Stimulated activated CD4-positive, alpha-beta T cell treated with anti-CD3 and anti-CD28 coated beads, Interleukin-12 subunit alpha, Interleukin-12 subunit beta, amount 100 ng/mL, for 48 hours (primary cell): ENCODE results near the gene MRPS9.

Source experiments
- DNase-seq, 3 donors: peaks; one replicate each; pipeline ENCODE4 v3.0.0-alpha.2; 2020; ENCODE audit warnings: low read depth in 2 of 3, low spot score in 1 of 3

The MRPS9 gene

DNA sequence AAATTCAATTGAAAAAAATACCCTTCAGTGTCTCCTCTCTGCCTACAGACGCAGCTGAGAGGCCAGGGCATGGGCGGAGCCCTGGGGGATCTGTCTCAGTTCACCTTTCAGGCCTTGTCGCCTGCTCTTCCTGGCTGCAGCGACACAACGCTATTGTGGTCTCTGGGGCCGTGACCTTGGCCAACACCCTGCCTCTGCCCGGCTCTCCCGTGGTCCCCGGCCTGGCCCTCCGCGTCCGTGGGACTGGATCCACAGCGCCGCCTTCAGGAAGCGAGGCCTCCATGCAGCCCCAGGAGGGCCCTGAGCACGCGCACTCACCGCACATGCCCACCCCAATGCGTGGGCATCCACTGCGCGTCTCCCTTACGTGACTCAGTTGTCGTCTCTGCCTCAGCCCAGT lies 81.1 kb downstream of the MRPS9 start:
- DNase-seq = peak in 1 of 3 donors; percentile 4

DNA sequence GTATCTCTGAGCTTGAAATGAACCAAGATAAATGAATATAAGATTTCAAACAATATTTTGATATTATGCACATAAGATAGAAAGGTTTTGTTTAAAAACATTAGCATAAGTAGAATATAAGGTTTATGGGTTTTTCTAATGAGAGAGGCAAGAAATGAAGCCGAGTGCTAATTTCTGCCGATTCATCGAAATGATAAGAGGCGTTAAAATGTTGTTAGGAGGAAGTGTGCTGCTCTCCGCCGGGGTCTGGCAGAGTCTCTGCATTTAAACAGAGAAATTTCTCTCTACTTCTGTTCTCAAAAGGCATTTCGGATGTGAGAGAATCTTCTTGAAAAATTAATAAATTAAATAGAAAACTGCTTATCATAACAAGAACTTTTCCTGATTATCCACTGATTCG lies 83.6 kb downstream of the MRPS9 start:
- DNase-seq = no peak

DNA sequence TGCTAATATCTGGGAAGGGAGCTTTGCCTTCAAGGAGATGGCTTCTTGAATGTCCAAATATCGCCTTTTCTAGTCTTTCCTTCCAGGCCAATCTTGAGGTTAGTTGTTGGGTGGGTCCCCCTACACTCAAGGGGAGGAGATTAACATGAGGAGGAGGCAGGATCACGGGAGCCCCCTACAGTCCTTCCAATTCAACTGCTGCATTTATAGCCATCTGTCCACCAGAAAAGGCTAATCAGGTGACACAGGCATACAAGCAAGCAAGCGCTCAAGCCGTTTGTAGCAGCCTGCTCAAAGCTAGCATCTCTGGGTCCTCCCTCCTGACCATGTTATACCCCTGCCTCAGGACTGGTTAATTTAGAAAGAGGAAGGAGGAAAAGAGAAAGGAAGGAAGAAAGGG lies 87.6 kb downstream of the MRPS9 start:
- DNase-seq = no peak

DNA sequence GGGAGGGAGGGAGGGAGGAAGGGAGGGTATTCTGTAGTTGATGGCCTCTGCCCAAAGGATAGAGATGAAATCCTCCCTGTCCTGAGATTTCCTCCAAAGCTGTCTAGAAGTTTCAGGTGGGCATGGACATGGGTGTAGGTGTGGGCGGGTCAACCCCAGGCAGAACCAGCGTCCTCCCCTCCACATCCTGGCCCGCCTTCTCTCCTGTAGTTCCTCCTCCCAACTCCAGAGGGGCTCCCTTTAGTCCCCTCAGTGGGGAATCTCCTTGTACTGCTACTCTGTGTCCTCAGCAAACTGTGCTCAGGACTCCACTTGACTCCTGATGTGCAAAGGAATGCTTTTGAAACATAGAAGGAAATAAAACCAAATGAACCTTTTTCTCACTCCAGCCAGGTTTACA lies 88.1 kb downstream of the MRPS9 start:
- DNase-seq = no peak

DNA sequence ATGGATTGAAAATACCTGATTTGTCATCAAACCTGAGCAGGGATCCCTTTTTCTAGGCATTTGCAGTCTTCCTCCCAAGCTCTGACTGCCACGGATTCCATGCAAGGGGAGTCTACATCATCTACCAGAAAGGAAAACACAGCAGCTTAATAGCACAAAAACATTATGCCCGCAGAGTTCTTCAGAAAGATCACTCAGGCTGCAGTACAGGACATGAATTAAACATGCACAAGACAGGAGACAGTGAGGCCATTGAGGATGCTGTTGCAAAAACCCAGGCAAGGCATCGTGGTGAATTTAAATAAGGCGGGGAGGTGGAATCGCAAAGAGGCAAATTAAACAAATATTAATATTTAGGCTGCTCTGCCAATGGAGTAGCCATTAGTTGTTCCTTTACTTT lies 88.5 kb downstream of the MRPS9 start:
- no peak for DNase-seq

DNA sequence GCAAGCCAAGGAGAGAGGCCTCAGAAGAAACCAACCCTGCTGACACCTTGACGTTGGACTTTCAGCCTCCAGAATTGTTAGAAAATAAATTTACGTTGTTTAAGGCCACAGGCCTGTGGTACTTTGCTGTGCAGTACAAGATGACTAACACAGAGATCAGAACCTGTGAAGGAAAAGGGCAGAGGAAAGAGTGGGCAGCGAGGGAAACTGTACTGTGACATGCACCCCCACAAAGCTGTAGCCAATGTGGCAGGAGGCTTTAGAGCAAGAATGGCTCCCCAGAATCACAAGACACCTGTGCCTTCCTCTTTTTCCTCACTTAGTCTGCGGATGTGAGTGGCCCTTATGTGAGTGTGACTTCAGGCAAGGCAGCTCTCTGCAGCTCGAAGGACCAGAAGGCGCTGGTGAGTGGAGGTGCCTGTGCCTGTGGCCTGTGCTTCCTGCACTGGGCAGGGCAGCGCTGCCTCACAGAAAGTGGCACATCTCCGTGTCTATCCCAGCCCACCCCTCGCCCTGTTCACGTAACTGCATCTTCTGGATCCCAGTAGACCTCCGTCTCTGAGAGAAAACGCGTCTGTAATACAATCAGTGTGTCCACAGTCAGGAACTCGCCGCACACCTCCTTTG lies 89.5 kb downstream of the MRPS9 start:
- DNase-seq = no peak

DNA sequence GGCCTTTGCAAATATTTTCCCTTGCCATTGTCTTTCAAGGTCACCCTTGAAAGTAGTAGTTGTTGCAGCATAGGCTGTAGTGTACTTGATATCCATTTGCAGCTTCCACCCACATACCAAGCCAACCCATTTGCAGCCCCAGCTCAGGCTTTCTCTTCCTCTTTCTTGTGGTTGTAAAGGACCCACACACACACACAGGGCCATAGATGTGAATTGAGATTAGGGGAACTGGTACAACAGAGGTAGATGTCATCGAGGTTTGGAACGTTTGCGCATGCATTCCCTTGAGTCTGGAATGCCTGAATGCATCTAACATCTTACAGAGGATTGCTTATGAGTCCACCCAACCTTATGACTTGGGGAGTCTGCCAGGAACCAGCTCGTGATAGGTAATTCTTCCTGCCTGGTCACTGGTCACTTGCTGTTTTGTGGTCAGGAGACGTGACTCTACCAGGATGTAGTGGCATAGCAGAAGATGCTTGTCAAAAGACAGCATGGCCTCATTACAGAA lies 91.9 kb downstream of the MRPS9 start:
- DNase-seq = no peak

DNA sequence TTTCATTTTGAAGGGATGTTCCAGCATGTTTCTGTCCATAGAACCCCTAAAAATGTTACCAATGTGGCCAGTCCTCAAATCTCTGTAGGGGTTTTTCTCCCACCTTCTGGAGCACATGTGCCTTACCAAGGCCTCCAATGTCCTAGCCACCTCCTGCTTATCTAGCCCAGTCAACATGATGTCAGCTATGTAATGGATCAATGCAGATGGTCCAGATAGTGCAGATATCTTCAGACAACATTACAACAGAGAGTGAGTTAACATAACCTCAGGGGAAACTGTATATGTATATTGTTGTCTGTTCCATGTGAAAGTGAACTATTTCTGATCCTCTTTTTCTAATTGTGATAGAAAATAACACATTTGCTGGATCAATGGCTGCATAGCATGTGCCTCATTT lies 92.7 kb downstream of the MRPS9 start:
- DNase-seq = no peak

DNA sequence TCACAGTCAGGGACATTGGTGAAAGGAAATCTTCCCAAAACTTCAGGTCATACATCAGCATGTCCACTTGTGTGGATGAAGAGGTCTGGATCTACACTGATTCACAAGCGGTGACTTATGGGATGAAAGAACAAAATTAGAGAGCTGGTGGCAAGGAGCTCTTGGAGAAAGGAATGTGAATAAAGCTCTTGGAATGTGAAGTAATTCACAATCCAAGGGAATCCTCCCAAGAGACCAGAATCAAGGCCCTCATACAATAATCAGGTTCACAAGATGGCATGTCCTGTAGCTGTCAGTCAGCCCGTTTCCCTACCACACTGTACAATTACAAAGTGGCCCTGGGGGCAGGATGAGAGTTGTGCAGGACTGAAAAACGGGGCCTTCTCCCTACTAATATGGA lies 96.2 kb downstream of the MRPS9 start:
- DNase-seq = no peak

DNA sequence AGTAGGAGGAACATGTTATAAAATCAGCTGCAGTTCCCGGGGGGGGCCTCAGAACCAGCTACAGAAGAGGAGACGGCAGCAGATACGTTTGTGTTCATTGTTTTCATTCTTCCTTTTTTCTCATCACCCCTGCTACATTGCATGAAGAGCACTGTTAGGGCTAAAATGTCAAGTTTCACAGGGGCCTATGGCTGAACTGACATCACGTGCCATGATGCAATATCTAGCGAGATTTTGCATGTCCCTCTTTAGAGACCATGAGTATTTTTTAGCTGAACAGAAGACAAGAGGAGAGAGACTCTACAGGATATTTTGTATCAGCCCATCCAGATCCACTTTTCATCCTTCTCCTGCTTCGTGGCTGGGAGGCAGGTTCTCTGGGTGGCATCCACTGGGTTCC lies 97.6 kb downstream of the MRPS9 start:
- DNase-seq = no peak

DNA sequence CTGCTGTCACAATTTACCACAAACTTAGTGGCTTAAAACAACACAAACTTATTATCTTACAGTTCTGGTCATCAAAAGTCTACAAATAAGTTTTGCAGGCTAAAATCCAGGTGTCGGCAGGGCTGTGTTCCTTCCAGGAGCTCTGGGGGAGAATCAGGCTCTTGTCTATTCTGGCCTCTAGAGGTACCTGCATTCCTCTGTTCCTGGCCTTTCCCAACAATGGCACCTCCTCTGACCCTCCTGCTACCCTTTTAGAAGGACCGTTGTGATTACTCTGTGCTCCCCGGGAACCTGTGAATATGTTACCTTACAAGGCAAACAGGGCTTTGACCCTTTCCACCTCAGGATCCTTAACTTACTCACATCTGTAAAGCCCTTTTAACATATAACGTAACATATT lies 98.5 kb downstream of the MRPS9 start:
- no peak for DNase-seq

DNA sequence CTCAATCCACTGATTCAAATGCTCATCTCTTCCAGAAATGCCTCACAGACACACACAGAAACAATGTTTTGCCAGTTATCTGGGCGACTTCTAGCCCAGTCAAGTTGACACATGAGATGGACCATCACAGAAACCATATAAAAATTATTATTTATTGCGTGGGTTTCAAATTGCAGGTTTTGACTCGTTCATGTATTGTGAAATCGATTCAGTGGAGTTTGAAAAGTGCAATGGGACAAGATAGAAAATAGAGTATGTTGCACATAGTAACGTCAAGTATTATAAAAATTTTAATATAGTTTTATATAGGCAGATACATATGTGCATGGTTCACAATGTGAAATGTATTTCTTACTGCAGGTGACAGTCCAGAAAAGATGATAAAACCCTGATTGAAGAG lies 100.8 kb downstream of the MRPS9 start:
- no peak for DNase-seq

DNA sequence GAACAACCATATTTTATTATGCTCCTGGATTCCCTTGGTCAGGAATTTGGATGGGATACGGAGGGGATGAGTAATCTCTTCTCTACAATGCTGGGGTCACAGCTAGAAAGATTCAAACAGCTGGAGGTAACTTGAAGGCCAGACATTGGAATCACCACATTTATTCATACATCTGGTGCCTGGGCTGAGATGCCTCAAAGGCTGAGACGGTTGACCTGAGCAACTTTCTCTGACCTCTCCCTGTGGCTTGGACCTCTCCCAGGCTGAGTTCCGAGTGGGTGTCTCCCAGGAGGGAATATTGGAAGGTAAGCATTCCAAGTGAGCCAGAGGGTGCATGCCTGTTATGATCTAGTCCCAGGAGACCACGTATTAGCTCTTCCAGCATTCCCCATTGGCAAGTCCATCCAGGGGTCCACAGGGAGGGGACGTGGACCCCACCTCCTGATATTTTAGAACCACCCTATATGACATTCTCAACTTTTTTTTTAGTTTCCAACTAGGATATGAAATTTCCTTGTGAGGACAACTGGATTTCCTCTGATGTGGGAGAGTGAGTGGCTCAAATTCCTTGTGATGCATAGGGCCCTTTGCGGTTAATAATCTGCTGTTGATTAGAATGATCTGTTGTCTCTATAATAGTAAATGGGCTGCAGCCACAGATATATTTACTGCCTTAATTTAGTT lies 101.8 kb downstream of the MRPS9 start:
- no peak for DNase-seq

DNA sequence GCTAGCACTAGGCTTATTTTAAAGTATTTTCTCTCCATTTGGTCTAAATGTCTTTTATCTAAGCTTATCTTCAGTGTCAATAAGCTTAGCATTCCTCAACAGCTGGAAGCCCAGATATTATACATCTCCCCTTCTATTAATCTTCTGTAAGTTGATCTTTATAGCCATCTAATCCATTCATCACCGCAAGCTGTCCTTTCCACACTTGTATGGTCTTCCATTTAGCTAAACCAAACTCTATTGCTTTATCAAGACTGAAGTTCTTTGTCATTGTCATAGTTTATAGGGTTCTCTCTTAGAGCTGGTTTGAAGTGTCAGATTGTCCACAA lies 102.3 kb downstream of the MRPS9 start:
- DNase-seq = no peak

DNA sequence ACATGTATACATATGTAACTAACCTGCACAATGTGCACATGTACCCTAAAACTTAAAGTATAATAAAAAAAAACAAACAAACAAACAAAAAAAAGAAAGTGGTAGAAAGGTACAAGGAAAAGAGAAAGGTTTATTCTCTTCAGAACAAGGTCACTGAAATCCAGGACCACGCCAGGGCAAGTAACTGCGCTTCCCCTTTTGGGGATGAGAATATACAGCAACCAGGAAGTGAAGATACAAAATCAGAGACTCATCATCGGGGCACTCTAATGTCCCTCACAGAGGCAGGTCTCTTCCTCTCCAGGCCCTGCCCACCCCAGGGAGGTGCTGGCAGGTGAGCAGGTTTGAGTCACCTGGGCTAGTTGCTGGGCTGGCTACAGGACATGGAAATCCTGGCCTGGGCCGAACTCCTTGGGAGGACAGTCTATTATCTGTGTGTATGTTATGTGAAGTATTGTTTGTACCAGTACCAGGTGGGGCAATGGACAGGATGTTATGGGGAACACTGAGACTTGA lies 103.3 kb downstream of the MRPS9 start:
- no peak for DNase-seq

DNA sequence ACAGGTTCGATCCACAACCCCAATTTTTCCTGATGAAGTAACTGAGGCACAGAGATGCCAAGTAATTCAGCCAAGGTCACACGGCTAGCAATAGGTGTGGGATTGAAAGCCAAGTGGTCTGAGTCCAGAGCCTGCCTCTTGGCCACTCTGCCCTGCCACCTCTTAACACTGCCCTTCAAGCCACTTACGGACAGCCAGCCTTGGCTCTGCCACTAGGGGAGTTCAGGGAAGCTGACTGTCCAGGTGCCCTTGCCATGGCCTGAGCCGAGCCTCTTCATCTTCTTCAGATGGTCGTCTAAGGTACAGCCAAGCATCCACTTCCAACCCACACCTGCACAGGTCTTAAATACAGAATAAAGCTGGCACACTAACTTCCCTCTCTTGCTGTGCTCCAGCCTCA lies 104.4 kb downstream of the MRPS9 start:
- DNase-seq = no peak

DNA sequence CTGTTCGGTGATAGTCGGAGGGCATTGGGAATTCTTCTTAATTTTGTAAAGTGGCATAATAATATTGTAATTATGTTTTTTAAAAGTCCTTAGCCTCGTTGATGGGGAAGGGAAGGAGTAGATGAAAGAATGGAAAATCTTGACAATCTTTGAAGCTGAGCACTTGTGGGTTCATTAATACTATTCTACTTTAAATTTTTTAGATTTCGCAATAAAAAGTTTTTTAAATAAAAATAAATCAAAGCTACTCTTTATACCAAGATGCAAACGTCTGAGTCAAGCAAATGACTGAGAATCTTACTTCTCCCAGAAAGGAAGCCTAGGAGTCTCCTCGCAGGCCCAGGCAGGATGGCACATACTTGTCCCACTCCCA lies 105.2 kb downstream of the MRPS9 start:
- no peak for DNase-seq

DNA sequence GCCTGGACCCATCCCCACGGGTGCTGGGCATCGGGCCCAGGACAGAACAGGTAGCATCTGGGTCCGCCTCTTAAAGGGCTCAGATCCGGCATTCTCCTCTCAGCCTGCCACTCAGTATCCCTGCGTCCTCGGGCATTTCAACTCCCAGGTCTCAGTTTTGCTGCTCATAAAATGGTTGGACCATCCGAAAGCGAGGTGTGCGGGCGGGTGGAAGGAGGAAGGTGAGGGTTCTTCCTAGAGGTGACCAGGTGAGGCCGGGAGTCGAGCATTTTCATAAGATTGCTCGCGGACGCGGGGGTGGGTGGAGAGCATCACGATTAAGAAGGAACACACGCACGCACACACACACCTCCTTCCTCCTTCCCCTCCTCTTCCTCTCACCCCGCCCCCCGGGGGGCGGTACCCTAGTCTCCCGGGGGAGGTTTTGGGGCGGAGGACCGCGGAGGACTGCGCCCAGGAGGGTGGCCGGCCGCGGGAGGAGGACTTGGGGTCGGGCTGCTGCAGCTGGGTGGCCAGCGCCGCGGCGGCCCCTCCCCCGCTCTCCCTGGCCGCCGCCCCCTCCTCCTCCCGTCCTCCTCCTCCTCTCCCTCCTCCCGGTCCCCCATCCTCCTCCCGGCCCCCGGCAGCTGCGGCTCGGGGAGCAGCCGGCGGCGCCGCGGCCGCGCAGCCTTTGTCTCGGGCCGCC lies 105.7 kb downstream of the MRPS9 start:
- DNase-seq = peak in 1 of 3 donors; percentile 26

DNA sequence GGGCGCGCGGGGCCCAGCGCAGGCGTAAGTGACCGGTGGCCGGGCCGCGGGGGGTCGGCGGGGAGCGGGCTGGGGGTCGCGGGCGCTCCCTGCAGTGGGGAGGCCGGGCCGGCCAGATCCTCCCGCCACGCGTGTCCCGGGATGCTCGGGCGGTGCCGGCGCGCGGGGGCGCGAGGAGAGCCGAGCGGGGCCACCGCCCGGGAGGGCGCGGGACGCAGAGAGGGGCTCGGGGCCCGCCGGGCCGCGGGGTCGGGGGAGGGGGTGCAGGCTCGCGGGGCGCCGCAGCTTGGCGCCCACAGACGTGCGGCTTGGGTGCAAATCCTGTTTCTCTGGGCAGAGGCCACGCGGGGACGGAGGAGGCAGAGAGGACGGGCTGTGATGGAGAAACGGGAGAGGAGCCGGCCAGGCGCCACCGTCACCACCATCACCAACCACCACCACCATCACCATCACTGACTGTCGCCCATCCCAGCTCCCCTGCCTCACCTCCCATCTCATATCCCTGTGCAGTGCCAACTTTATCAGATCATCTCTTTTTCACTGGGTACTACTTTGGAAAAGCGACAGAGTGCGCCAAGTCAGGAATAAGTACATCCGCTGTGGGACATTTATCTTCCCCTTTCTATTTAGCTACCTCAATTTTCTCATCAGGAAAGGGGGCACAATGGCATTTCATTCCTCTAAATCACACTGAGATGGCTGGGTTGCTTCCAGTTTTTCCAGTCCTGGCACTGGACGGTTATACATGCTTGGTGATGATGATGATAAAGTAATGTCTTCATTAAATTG lies 106.5 kb downstream of the MRPS9 start:
- DNase-seq = no peak

DNA sequence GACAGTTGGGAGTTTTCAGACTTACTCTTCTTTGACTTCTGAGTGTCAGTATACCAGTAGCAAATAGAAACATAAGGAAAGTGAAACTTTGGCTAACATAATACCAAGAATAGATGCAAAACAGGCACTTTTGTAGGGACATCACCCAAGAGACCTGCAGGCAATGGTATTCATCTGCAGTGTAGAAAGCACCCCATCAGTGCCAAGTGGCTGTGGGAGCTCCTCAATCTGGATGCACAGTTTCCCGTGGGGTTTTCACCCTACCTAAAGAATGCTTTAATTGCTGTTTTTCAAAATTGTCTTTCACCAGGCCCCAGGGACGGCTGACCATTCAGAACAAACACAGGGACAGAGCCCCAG lies 107.1 kb downstream of the MRPS9 start:
- no peak for DNase-seq

DNA sequence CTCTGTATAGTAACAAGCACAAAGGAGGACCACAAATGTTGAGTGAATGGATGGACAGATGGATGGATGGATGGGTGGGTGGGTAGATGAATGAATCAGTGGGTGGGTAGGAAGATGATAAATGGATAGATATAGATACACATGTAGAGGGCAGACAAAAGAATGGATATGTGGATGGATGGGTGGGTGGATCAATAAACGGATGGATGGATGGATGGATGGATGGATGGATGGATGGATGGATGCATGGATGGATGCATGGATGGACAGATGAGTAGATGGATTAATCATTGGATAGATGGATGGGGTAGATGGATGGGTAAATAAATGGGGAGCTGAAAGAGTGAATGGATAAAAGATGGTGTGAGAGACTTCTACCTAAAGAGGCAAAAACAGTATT lies 111.4 kb downstream of the MRPS9 start:
- no peak for DNase-seq
